ENCODE data around the gene TNFSF15. TPM values are rescaled to one million over a fixed set of nuclear protein-coding genes. Genes with fewer than 3 reads are reported as not detected.

Gene TNFSF15
- total RNA-seq, 1 experiment from 2014 or later, result not detected

GRCh38 chr9:114746591-114747346 lies 59.1 kb downstream of the TNFSF15 start (continued):
- TF ChIP-seq SP1 (IDR thresholded peaks at IDR 0.05; ENCODE audit: low read depth), result no peak
- no peak for TF ChIP-seq ZFX (IDR thresholded peaks at IDR 0.05)
- no peak for TF ChIP-seq FOSL1 (IDR thresholded peaks at IDR 0.05; ENCODE audit: low read depth)

GRCh38 chr9:114745879-114746550 lies 59.8 kb downstream of the TNFSF15 start:
- POLR2A ChIA-PET, result no interaction called here
- ATAC-seq (no peak), DNase-seq (ENCODE audit: low read depth, low spot score) (no peak)
- H4K20me1 ChIP-seq (ENCODE audit: insufficient read depth), result no peaks in the 10 kb centered on the region
- H3K9me3 ChIP-seq (ENCODE audit: control insufficient read depth in 1 of 2, insufficient read depth in 1 of 2, low read depth in 1 of 2, low read length in 2 of 2), result no peaks in the 10 kb centered on the region
- H3K36me3 ChIP-seq (ENCODE audit: control insufficient read depth in 1 of 2, insufficient read depth in 2 of 2, low read length in 2 of 2), result no peaks in the 10 kb centered on the region
- no peaks in the 10 kb centered on the region for H3K27me3 ChIP-seq (ENCODE audit: insufficient read depth, low read length)
- CTCF ChIA-PET, result no interaction called here
- intact Hi-C loops (cut with micrococcal nuclease), result no loop called here
- H3K9ac ChIP-seq (ENCODE audit: low read length), result no peak overlapping the region
- RAD21 ChIA-PET (ENCODE audit: low non-redundant PET in 1 of 2, low total read pairs in 2 of 2, uncharacterized antibody in 2 of 2, unreplicated experiment in 2 of 2), result no interaction called here
- no peak overlapping the region for H3K4me2 ChIP-seq (ENCODE audit: low read length)
- no peaks in the 10 kb centered on the region for H3K9me2 ChIP-seq (ENCODE audit: insufficient read depth)
- no peak overlapping the region for H2AFZ ChIP-seq (ENCODE audit: low read depth, low read length, poor library complexity, severe bottlenecking)
- no peak for TF ChIP-seq ZBTB33 (IDR thresholded peaks at IDR 0.05; ENCODE audit: extremely low read depth, insufficient replicate concordance, low read length)
- TF ChIP-seq JUND (IDR thresholded peaks at IDR 0.05), result no peak
- no peak for TF ChIP-seq ZFX (IDR thresholded peaks at IDR 0.05)
- no peak for TF ChIP-seq EZH2 (IDR thresholded peaks at IDR 0.05)
- TF ChIP-seq POLR2AphosphoS5 (IDR thresholded peaks at IDR 0.05; ENCODE audit: low read depth, low read length), result no peak
- no peaks in the 10 kb centered on the region for H3K79me2 ChIP-seq (ENCODE audit: insufficient read depth, low read length)
- H3K27ac ChIP-seq (ENCODE audit: low read depth, low read length), result no peak overlapping the region
- no peaks in the 10 kb centered on the region for H3K4me1 ChIP-seq (ENCODE audit: control insufficient read depth in 1 of 2, insufficient read depth in 2 of 2, low read length in 2 of 2)
- no peak overlapping the region for H3K4me3 ChIP-seq (replicated peaks in 1 of 2; ENCODE audit: low read depth in 1 of 2, low read length in 2 of 2)
- BruUV-seq (replicated peaks), result no TSS peak
